Measurements from ENCODE around the gene EDEM2. TPM values are rescaled to one million over a fixed set of nuclear protein-coding genes. Genes with fewer than 3 reads are reported as not detected.
A peak's percentile ranks its signal among the peaks of the same experiment; 100 is the strongest.
"Not testable (repeated sequence)": the region's sequence is repeated elsewhere in the genome, so short reads cannot be mapped to it uniquely, and the experiment has no call there.

Gene EDEM2, protein sequence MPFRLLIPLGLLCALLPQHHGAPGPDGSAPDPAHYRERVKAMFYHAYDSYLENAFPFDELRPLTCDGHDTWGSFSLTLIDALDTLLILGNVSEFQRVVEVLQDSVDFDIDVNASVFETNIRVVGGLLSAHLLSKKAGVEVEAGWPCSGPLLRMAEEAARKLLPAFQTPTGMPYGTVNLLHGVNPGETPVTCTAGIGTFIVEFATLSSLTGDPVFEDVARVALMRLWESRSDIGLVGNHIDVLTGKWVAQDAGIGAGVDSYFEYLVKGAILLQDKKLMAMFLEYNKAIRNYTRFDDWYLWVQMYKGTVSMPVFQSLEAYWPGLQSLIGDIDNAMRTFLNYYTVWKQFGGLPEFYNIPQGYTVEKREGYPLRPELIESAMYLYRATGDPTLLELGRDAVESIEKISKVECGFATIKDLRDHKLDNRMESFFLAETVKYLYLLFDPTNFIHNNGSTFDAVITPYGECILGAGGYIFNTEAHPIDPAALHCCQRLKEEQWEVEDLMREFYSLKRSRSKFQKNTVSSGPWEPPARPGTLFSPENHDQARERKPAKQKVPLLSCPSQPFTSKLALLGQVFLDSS
- total RNA-seq, result 20.4 and 35.2 TPM in 2 replicates

- H3K4me3 ChIP-seq (ENCODE audit: low read depth, low read length), result peak within 1 kb of the TSS; percentile 97
- TF ChIP-seq CTCF (conservative IDR thresholded peaks at IDR 0.05; ENCODE audit: low read depth, low read length), result peak; percentile 8
- DNase-seq (ENCODE audit: low read depth), result peak; percentile 65
These were observed at the start of gene EDEM2 for GRCh38 chr20:35146920-35147574. EDEM2 (minus strand) TSS chr20:35147336; CDS start chr20:35147258, 78 bp downstream.

DNA sequence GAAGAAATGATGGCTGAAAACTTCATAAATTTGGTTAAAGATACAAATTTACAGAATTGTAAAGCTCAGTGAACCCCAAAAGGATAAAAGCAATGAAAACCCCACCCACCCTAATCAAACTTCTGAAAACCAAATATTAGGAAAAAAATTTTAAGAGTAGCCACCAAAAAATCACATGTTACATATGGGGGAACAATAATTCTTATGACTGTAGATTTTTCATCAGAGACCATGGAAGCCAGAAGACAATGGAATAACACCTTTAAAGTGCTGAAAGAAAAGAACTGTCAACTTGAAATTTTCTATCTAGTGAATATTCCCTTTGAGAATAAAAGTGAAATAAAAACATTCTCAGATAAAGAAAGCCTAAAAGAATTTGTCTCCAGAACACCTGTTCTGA is 49.2 kb upstream of the EDEM2 start:
- no peak for DNase-seq (ENCODE audit: low read depth)
- no peak overlapping the region for H3K4me3 ChIP-seq (ENCODE audit: low read depth, low read length)
- TF ChIP-seq CTCF (conservative IDR thresholded peaks at IDR 0.05; ENCODE audit: low read depth, low read length), result no peak

GRCh38 chr20:35193031-35193791 is 46.1 kb upstream of the EDEM2 start:
- not testable (repeated sequence) for DNase-seq (ENCODE audit: low read depth); H3K4me3 ChIP-seq (ENCODE audit: low read depth, low read length)

DNA sequence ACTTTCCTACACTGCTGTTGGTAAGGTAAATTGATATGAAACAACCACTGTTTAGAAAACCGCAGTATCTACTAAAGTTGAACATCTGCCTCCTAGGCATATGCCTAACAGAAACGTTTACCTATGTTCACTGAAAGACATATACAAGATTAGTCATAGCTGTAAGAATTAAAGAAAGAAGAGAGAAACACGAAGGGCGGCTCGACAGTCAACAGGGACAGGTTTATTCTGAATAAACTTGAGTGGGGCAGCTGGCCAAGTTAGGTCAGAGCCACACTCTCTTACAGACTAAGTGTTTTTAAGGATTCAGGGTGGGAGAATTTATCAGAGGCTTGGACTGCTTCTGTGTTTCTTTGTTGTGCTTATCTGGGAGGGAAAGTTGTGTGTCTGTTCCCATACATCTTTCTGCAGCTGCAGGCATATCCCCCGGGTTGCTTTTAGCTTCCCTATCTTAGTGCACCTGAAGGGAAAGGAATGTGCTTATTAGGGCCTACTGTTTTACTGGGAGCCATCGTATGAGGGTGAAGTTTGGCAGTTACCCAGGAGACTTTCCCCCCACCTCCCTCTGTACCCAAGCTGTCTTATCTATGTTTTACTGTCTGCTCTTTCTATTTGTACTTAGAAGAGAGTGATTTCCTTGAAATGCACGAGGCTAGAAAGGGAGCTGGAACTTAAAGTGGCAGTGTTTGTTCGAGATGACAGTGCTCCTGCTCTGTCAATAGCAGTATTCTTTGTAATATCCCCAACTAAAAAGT is 45.2 kb upstream of the EDEM2 start:
- DNase-seq (ENCODE audit: low read depth), result no peak
- TF ChIP-seq CTCF (conservative IDR thresholded peaks at IDR 0.05; ENCODE audit: low read depth, low read length), result no peak
- no peak overlapping the region for H3K4me3 ChIP-seq (ENCODE audit: low read depth, low read length)

DNA sequence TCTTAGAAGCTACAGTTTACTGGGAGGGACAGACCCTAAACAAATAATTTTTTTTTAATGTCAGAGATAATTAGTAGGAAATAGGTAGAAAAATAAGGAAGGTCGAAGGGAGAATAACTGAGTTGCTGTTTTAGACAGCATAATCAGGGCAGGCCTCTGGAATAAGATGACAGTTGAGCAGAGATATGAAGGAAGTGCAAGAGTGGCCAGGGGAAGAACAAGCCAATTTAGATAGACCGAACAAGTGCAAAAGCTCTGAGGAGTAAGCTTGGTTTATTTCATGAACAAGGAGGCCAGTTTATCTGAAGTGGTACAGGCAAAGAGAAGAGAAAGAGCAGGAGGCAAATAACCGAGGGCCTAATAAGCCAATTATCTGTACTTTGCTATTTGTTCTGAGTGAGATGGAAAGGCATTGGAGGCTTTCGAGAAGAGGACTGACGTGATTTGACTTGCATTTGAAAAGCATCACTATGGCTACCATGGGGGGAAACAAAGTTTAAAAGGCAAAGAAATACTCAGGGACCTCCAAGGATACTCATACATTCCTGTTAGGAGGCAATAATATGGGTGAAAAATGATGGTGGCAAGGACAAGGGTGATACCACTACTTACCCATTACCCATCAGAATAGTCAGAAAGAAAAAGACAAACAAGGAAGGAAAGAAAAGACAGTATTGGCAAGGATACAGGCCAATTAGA is 44.4 kb upstream of the EDEM2 start:
- DNase-seq (ENCODE audit: low read depth), result no peak
- TF ChIP-seq CTCF (conservative IDR thresholded peaks at IDR 0.05; ENCODE audit: low read depth, low read length), result no peak

DNA sequence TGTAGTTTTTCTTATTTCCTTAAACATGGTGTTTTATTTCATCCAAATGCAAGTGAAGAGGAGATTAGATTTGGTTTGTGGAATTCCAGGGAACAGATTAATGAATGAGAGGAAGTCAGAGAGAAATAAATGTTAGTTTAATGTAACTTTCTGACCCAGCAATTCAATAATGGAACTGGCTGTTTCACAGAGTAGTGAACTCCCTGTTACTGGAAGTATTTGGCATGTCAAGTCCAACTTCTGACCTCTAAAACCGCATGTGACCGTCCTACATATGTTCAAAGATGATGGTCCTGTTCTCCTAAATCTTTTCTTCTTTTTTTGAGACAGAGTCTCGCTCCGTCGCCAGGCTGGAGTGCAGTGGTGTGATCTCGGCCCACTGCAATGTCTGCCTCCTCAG is 43.4 kb upstream of the EDEM2 start:
- no peak for DNase-seq (ENCODE audit: low read depth)
- no peak for TF ChIP-seq CTCF (conservative IDR thresholded peaks at IDR 0.05; ENCODE audit: low read depth, low read length)
- no peak overlapping the region for H3K4me3 ChIP-seq (ENCODE audit: low read depth, low read length)

More for the DNA sequence above, 44.4 kb upstream of the EDEM2 start:
- no peak overlapping the region for H3K4me3 ChIP-seq (ENCODE audit: low read depth, low read length)

DNA sequence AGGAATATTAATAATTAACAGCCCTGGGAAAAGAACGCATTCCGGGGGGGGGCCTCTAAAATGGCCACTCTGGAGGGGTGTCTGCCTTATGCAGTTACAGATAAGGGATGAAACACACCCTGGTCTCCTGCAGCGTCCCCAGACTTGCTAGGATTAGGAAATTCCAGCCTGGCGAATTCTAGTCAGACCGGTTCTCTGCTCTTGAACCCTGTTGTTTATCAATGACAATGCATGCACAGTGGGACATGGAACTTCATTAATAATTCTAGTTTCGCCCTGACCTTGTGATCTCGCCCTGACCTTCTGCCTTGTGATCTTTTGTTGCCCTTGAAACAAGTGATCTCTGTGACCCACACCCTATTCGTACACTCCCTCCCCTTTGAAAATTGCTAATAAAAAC is 42.1 kb upstream of the EDEM2 start:
- not testable (repeated sequence) for DNase-seq (ENCODE audit: low read depth); H3K4me3 ChIP-seq (ENCODE audit: low read depth, low read length)

Data from epithelial cell of proximal tubule (primary cell).